K562 (cell line): ENCODE results near the gene PPP4R3B. TPM values are rescaled to one million over a fixed set of nuclear protein-coding genes. Genes with fewer than 3 reads are reported as not detected.

ENCODE experiments used
- ARID1B ChIP-seq: fragments of 450-650 bp; IDR thresholded peaks from 2 replicates; pipeline ENCODE4 v1.6.1; 2016; ENCODE audit warnings: antibody characterized with exemption, mild to moderate bottlenecking, inconsistent platforms
- DIDO1 ChIP-seq: fragments of 450-650 bp; IDR thresholded peaks from 2 replicates; pipeline ENCODE4 v1.6.1; 2016; ENCODE audit warnings: low read depth, missing biosample characterization, missing genetic modification characterization
- HDAC6 ChIP-seq: IDR thresholded peaks from 2 replicates; pipeline ENCODE4 v1.6.1; 2012; ENCODE audit warnings: low read depth, mild to moderate bottlenecking, control low read depth, inconsistent platforms, low read length, moderate library complexity
- HMG20A ChIP-seq: fragments of 450-650 bp; formaldehyde crosslinking; conservative IDR thresholded peaks from 2 replicates; pipeline ENCODE4 v1.4.0; 2020; ENCODE audit warnings: mild to moderate bottlenecking, mixed read lengths
- HNRNPLL ChIP-seq: fragments of 200-400 bp; formaldehyde crosslinking; IDR thresholded peaks from 2 replicates; pipeline ENCODE4 v1.6.1; 2017; ENCODE audit warnings: low read length, low read depth, mild to moderate bottlenecking; ENCODE audit not compliant: poor library complexity, severe bottlenecking
- MAFF ChIP-seq: IDR thresholded peaks from 2 replicates; pipeline ENCODE4 v1.6.1; 2012; ENCODE audit warnings: low read length, improper control_type of control experiment
- MYNN ChIP-seq, 2 experiments: sonication (generic); formaldehyde crosslinking in 1 of 2; IDR thresholded peaks; 2 replicates each; pipeline versions ENCODE4 v1.5.0 to v1.6.1; 2016 to 2020; ENCODE audit warnings: antibody characterized with exemption in 1 of 2, missing genetic modification reagents in 1 of 2
- PPARD ChIP-seq: fragments of 250-450 bp; sonication (Bioruptor Pico); IDR thresholded peaks from 2 replicates; pipeline ENCODE4 v1.8.0; 2022; ENCODE audit warnings: inconsistent platforms, mild to moderate bottlenecking, moderate library complexity
- RFX5 ChIP-seq: IDR thresholded peaks from 2 replicates; pipeline ENCODE4 v1.6.1; 2011; ENCODE audit warnings: low read depth, mild to moderate bottlenecking, improper control_type of control experiment, low read length
- YBX1 ChIP-seq: fragments of 450-650 bp; IDR thresholded peaks from 2 replicates; pipeline ENCODE4 v1.7.1; 2016; ENCODE audit warnings: mild to moderate bottlenecking
- ZNF253 ChIP-seq: fragments of 250-450 bp; sonication (Bioruptor Pico); conservative IDR thresholded peaks from 2 replicates; pipeline ENCODE4 v1.6.1; 2021; ENCODE audit warnings: mild to moderate bottlenecking
- polyA plus RNA-seq, 8 experiments: library from polyadenylated mRNA; depleted of rRNA in 4 of 8; stranded (reverse) in 5 of 8; unstranded in 3 of 8; fragments of >200 nt; fragmentation: Nextera tagmentation in 2 of 8; fragmentation: Illumina TruSeq in 1 of 8; extraction: Ambion mirVana in 2 of 8; extraction: Trizol in 1 of 8; gene quantifications; 2 replicates each; pipeline versions ENCODE4 v1.2.1 to v1.2.3, GENCODE V29; 2011 to 2014; ENCODE audit warnings: inconsistent platforms in 1 of 8, missing spikeins in 1 of 8
- total RNA-seq, 7 experiments: library from RNA; depleted of rRNA in 6 of 7; stranded (reverse); fragments of >200 nt in 6 of 7; fragmentation: Illumina TruSeq in 2 of 7; extraction: Trizol in 2 of 7; gene quantifications; 2 replicates each; pipeline versions ENCODE4 v1.2.1 to v1.2.3, GENCODE V29; 2011 to 2021; ENCODE audit warnings: low replicate concordance in 1 of 7
- TF ChIP-seq, protein P1 (sequence below): fragments of 450-650 bp; IDR thresholded peaks from 2 replicates; pipeline ENCODE4 v1.6.1; 2018; ENCODE audit not compliant: partially characterized antibody
- TF ChIP-seq, protein P2 (sequence below): fragments of 200-600 bp; sonication (generic); IDR thresholded peaks from one replicate; pipeline ENCODE4 v1.6.1; 2012; ENCODE audit warnings: mild to moderate bottlenecking, low read depth, low read length, inconsistent platforms
- TF ChIP-seq, protein P3 (sequence below): sonication (generic); formaldehyde crosslinking; IDR thresholded peaks from 2 replicates; pipeline ENCODE4 v1.9.0; 2022; ENCODE audit warnings: mild to moderate bottlenecking, missing genetic modification reagents

Gene PPP4R3B
- total and polyA plus RNA-seq, 9 of the 15 experiments (the other 6 are each of a cell fraction or from before 2014, with no cell fraction given) = 13.2 to 59.2 (median 41.9) TPM

DNA sequence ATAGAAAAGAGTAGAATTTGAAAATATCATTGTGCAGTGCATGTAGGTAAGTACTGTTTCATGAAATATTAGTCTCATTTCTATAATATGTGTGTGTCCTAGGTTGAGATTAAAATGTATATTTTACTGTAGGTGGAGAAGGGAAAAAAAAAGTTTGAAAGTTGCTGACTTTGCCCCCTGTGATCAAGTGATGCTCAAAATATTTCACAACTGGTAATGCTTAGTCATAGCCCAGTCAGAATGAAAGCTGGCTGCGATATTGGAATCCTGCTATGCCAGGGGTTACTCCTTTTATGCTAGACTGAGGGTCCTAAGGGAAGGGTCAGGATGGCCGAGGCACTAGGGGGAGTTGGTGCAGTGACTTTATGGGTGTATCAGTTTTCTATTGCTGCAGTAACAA, 117.4 kb downstream of the PPP4R3B start (continued):
- TF ChIP-seq, protein P1, sequence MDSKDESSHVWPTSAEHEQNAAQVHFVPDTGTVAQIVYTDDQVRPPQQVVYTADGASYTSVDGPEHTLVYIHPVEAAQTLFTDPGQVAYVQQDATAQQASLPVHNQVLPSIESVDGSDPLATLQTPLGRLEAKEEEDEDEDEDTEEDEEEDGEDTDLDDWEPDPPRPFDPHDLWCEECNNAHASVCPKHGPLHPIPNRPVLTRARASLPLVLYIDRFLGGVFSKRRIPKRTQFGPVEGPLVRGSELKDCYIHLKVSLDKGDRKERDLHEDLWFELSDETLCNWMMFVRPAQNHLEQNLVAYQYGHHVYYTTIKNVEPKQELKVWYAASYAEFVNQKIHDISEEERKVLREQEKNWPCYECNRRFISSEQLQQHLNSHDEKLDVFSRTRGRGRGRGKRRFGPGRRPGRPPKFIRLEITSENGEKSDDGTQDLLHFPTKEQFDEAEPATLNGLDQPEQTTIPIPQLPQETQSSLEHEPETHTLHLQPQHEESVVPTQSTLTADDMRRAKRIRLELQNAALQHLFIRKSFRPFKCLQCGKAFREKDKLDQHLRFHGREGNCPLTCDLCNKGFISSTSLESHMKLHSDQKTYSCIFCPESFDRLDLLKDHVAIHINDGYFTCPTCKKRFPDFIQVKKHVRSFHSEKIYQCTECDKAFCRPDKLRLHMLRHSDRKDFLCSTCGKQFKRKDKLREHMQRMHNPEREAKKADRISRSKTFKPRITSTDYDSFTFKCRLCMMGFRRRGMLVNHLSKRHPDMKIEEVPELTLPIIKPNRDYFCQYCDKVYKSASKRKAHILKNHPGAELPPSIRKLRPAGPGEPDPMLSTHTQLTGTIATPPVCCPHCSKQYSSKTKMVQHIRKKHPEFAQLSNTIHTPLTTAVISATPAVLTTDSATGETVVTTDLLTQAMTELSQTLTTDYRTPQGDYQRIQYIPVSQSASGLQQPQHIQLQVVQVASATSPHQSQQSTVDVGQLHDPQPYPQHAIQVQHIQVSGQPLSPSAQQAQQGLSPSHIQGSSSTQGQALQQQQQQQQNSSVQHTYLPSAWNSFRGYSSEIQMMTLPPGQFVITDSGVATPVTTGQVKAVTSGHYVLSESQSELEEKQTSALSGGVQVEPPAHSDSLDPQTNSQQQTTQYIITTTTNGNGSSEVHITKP = peak; percentile 5
- TF ChIP-seq MYNN (IDR thresholded peaks at IDR 0.05) = no peak
- TF ChIP-seq MYNN (CRISPR knock-in tag; IDR thresholded peaks at IDR 0.05) = no peak
- TF ChIP-seq, protein P2, sequence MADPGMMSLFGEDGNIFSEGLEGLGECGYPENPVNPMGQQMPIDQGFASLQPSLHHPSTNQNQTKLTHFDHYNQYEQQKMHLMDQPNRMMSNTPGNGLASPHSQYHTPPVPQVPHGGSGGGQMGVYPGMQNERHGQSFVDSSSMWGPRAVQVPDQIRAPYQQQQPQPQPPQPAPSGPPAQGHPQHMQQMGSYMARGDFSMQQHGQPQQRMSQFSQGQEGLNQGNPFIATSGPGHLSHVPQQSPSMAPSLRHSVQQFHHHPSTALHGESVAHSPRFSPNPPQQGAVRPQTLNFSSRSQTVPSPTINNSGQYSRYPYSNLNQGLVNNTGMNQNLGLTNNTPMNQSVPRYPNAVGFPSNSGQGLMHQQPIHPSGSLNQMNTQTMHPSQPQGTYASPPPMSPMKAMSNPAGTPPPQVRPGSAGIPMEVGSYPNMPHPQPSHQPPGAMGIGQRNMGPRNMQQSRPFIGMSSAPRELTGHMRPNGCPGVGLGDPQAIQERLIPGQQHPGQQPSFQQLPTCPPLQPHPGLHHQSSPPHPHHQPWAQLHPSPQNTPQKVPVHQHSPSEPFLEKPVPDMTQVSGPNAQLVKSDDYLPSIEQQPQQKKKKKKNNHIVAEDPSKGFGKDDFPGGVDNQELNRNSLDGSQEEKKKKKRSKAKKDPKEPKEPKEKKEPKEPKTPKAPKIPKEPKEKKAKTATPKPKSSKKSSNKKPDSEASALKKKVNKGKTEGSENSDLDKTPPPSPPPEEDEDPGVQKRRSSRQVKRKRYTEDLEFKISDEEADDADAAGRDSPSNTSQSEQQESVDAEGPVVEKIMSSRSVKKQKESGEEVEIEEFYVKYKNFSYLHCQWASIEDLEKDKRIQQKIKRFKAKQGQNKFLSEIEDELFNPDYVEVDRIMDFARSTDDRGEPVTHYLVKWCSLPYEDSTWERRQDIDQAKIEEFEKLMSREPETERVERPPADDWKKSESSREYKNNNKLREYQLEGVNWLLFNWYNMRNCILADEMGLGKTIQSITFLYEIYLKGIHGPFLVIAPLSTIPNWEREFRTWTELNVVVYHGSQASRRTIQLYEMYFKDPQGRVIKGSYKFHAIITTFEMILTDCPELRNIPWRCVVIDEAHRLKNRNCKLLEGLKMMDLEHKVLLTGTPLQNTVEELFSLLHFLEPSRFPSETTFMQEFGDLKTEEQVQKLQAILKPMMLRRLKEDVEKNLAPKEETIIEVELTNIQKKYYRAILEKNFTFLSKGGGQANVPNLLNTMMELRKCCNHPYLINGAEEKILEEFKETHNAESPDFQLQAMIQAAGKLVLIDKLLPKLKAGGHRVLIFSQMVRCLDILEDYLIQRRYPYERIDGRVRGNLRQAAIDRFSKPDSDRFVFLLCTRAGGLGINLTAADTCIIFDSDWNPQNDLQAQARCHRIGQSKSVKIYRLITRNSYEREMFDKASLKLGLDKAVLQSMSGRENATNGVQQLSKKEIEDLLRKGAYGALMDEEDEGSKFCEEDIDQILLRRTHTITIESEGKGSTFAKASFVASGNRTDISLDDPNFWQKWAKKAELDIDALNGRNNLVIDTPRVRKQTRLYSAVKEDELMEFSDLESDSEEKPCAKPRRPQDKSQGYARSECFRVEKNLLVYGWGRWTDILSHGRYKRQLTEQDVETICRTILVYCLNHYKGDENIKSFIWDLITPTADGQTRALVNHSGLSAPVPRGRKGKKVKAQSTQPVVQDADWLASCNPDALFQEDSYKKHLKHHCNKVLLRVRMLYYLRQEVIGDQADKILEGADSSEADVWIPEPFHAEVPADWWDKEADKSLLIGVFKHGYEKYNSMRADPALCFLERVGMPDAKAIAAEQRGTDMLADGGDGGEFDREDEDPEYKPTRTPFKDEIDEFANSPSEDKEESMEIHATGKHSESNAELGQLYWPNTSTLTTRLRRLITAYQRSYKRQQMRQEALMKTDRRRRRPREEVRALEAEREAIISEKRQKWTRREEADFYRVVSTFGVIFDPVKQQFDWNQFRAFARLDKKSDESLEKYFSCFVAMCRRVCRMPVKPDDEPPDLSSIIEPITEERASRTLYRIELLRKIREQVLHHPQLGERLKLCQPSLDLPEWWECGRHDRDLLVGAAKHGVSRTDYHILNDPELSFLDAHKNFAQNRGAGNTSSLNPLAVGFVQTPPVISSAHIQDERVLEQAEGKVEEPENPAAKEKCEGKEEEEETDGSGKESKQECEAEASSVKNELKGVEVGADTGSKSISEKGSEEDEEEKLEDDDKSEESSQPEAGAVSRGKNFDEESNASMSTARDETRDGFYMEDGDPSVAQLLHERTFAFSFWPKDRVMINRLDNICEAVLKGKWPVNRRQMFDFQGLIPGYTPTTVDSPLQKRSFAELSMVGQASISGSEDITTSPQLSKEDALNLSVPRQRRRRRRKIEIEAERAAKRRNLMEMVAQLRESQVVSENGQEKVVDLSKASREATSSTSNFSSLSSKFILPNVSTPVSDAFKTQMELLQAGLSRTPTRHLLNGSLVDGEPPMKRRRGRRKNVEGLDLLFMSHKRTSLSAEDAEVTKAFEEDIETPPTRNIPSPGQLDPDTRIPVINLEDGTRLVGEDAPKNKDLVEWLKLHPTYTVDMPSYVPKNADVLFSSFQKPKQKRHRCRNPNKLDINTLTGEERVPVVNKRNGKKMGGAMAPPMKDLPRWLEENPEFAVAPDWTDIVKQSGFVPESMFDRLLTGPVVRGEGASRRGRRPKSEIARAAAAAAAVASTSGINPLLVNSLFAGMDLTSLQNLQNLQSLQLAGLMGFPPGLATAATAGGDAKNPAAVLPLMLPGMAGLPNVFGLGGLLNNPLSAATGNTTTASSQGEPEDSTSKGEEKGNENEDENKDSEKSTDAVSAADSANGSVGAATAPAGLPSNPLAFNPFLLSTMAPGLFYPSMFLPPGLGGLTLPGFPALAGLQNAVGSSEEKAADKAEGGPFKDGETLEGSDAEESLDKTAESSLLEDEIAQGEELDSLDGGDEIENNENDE = no peak
- no peak for TF ChIP-seq HNRNPLL
- no peak for TF ChIP-seq DIDO1
- TF ChIP-seq RFX5 = no peak
- no peak for TF ChIP-seq PPARD (CRISPR knock-in tag)
- TF ChIP-seq, protein P3, sequence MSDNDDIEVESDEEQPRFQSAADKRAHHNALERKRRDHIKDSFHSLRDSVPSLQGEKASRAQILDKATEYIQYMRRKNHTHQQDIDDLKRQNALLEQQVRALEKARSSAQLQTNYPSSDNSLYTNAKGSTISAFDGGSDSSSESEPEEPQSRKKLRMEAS = no peak
- peak; percentile 46; the same call in 1 of the 2 replicates for TF ChIP-seq MAFF
- TF ChIP-seq ZNF253 (CRISPR knock-in tag) = no peak
- no peak for TF ChIP-seq HDAC6
- TF ChIP-seq HMG20A (CRISPR knock-in tag) = no peak
- no peak for TF ChIP-seq YBX1
- peak; percentile 40; the same call in 1 of the 2 replicates for TF ChIP-seq ARID1B
